ENCODE measurements around the gene IFNL4.

IFNL4 gene

DNA sequence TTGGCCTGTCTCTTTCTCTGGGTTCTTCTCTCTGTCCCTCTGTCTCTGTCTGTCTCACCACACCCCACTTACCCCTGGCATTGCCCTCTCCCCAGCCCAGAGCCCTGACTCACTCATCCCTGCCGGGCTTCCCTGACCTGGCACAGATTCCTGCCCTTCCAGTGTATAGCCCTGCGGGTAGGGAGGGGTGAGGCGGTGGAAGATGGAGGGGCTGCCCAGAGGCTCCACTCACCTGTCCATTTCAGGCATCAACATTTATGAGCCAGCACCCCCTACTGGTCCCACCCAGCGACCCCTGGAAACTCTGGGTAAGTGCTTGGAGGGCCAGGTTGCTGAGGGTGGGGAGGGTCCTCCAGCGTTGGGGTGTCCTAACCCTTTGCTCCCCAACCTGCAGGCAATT, 50.8 kb downstream of the IFNL4 start:
- no peak for FAIRE-seq
- no peak for DNase-seq (ENCODE audit: insufficient read length, low spot score)

DNA sequence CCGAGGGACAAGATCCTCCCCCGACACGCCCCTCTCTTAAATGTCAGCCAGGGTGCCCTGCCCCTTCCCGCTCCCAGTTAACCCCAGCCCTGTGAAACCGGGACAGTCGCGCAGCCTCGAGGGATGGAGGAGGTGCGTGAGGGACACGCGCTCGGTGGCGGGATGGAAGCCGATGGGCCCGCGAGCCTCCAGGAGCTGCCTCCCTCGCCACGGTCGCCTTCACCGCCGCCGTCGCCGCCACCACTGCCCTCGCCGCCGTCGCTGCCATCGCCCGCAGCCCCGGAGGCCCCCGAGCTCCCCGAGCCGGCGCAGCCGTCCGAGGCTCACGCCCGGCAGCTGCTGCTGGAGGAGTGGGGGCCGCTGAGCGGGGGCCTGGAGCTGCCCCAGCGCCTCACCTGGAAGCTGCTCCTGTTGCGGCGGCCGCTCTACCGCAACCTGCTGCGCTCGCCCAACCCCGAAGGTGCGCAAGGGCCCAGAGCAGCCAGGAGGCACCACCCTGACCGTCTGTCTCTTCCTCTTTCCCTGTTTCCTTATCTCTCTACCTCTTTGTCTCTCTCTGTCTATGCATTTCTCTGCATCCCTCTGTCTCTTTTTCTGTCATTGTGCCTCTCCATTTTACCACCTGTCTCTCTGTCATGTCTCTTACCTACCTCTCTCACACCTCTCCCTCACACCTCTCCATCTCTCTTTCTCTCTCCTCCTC, 51.6 kb downstream of the IFNL4 start, which contains the start of gene NCCRP1:
TSS of gene NCCRP1 (plus strand) at position 105 of the 703 bp plus-strand sequence. CDS start at position 124, 19 bp downstream.
- DNase-seq (ENCODE audit: insufficient read length, low spot score) (no peak), FAIRE-seq (no peak)

GRCh38 chr19:39196320-39196719, 52.3 kb downstream of the IFNL4 start:
- FAIRE-seq (no peak), DNase-seq (ENCODE audit: insufficient read length, low spot score) (no peak)
